ENCODE measurements around the gene GUK1.

GUK1 gene

DNA sequence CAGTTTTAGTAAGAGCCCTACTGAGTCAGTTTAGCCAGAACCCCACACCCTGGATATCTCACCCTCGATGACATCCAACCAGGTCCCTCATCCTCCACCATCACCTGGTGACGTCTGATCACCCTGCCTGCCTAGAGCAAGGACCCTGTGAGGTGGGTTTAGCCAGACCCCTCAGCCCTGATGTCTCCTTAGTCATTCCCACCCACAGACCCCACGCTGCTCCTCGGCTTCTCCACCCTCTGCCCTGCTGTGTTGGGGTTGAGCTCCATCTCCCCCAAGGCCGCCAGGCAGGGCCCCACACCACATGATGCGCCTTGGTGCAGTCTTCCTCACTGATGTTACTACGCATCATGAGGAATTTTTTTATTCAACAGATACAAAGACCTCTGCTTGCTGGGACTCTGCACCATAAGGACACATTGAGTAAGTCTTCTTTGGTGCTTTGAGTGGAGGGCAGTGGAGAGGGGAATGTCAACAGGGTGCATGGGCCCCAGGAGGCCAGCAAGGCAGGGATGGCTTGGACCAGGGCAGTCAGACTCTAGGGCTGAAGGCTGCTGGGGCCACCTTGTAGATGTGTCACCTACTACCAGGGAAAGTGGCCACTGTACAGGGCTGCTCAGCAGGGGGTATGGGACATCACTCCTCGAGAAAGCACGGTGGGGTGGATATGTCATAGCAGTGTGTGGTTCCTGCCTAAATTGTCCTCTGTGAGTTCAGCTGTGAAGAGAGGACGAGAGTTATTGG, 23.9 kb downstream of the GUK1 start:
- no peak for DNase-seq

DNA sequence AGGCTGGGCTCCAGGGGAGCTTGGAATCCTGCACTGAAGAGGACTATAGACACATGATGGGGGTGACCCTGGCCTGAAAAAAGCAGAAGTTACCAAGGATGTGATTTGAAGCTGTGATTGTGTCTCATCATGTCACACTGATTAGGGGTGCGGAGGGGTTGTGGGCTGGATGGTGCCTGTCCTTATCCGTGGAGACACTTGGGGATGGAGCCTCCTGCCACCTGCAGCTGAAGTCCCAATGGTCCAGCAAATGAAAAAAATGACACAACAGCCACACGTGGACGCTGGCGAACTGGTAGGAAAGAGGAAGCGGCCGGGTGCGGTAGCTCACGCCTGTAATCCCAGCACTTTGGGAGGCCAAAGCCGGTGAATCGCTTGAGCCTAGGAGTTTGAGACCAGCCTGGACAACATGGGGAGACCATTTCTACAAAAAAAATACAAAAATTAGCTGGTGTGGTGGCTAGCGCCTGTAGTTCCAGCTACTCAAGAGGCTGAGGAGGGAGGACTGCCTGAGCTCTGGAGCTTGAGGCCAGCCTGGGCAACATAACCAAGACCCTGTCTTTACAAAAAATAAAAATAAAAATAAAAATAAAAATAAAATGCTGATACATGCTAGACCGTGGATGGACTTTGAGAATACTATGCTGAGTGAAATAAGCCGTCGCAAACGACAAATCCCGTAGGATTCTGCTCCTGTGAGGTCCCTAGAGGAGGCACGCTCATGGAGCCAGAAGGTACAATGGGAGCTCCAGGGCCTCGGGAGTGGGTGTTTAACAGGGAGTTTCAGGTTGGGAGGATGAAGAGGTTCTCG, 24.7 kb downstream of the GUK1 start:
- peak in 1 of 2 donors; percentile 30 for DNase-seq

DNA sequence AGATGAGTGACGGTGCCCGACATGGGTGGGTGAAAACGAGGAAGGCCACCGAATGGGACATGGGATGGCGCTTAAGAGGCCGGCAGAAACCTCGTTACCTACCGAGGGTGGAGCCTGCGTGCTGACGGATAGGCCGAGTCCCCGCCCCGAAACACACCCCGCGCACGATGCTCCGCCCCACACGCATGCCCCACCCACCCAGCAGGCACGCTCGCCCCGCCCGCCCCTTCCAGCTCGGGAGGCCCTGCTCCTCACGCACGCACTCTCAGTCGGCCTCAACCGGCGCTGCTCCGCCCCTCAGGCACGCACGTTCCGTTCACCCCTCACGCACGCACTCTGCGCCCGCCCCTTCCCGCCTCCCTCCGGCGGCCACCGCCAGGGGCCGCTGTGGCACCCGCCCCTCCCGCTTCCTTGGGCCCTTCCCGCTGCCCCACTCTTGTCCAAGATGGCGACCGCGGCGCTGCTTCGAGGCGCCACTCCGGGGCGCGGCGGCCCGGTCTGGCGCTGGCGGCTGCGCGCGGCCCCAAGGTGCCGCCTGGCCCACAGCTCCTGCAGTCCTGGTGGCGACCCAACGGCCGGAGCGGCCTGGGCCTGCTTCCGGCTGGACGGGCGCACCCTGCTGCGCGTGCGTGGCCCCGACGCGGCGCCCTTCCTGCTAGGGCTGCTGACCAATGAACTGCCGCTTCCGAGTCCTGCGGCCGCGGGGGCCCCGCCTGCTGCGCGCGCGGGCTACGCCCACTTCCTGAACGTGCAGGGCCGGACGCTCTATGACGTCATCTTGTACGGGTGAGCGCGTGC, 25.5 kb downstream of the GUK1 start, which contains the start of gene IBA57:
TSS of gene IBA57 (plus strand) at position 433 of the 798 bp plus-strand sequence. CDS start at position 446, 13 bp downstream.
- peak; percentile 100 for DNase-seq

DNA sequence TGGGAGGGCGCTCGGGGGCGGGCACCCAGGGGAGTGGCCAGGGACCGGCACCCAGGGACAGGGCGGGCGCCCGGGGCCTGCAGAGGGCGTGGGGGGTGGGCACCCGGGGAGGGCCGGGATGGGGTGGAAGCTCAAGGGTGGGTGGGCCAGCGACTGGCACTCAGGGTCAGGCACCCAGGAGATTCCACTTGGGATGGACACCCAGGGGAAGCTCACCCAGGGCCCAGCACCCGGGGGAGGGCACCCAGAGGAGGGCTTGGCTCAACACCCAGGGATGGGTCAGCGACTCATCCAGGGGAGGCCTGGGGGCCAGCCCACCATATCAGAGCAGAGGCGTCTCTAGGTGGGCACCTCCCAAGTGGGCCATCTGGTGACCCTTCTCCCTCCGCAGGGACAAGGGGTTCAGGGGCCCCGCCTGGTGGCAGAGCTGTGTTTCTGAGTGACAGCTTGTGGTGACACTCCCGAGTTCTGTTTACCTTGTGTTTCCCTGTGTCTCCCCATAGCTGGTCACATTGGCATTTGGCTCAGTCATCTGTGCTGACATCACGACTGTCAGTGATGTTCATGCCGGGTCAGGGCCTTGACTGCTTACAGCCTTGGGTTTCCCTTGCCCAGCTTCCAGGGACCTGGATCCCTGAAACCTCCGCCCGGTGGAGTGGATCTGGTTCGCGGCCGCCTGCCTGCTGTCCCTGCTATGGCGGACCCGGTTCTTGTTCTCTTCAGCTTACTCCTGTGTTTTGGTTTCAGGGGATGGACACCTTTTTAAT, 26.3 kb downstream of the GUK1 start:
- DNase-seq = peak; percentile 78 to 79

DNA sequence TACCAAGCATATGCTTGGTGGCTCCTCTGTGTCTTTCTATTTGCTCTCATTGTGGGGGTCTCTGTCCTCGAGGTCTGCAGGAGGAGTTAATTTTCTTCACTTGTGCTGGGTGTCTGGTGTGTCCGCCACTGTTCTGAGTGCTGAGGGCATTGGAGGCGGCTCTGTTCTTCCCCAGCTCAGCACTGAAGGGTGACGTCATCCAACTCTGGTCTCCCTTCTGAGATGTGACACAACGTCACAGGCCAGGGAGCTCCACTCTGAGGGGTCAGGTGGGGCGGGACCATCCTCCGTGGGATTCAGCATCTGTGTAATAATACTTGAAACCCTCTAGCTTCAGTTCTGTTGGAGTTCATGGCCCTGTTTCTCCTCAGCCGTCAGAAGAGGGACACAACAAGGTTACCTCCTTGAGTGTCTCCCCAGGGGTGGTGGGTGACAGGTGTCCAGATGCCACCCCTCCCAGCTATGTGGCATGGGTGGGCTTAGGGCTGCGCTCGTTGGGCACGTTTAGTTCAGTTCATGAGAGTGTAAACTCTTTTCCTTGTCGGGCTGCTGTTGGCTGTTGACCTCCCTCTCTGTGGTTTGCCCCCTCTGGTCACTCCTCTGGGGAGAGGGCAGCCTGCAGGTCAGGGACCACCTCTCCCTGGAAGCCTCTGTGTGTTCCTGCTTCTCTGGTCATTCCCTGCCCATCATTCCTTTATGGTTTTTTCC, 28.6 kb downstream of the GUK1 start:
- DNase-seq = no peak

DNA sequence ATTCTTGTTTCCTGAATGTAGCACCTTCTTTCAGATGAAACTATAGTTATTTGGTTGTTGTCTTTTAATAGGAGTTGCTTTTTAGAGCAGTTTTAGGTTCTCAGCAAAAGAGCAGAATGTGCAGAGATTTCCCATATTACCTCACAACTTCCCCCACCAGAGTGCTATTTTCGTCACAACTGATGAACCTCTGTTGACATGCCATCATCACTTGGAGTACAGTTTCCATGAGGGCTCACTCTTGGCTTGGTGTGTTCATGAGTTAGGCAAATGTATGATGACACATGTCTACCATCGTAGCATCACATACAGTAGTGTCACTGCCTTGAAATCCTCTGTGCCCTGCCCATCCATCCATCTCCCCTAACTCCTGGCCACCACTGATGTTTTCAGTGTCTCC, 29.3 kb downstream of the GUK1 start:
- no peak for DNase-seq

DNA sequence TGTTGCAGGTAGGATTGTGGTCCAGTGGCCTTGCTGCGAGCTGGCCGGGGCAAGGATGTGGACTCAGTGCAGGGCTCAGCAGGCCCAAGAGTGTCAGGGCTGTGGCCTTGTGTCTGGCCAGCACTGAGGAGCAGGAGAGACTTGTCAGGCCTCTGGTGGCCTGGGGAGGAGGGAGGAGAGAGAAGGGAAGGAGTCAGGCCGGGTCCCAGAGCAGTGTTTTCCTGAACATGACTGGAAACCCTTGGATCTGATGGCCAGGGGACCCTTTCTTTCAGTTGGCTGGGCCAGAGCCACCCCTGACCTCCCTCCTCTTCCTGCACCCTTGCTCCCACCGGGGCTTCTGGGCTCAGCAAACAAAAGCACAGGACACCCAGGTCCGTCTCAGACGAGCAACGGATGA, 30.6 kb downstream of the GUK1 start:
- no peak for DNase-seq

DNA sequence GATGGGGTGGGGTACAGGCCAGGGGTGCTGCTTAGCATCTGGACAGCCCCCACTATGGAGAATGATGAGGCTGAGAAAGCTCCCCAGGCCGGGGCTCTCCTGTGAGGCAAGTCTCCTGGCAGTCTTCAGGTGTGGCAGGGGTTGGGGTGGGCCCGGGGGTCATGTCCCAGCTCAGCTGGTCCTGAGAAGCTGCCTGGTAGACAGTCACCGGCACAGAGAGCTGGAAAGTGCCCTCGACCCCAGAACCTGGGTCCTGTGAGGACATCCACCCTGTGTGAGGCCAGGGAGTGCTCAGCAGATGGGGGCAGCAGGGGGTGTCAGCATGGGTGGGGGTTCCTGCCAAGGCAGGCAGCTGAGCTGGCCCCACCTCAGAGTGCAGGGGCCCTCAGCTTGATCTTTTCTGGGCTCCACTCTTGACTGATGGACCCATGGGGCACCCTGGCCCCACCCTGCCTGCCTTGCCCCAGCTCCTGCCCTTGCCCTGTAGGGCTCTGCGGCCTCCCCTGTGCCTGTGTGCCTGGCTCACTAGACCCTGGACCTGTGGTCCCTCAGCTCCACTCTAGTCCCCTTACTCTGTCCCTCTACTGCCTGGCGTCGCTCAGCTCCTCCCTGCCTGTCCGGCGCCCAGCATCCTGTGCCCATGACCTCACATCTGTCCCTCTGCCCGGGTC, 31.3 kb downstream of the GUK1 start:
- no peak for DNase-seq

DNA sequence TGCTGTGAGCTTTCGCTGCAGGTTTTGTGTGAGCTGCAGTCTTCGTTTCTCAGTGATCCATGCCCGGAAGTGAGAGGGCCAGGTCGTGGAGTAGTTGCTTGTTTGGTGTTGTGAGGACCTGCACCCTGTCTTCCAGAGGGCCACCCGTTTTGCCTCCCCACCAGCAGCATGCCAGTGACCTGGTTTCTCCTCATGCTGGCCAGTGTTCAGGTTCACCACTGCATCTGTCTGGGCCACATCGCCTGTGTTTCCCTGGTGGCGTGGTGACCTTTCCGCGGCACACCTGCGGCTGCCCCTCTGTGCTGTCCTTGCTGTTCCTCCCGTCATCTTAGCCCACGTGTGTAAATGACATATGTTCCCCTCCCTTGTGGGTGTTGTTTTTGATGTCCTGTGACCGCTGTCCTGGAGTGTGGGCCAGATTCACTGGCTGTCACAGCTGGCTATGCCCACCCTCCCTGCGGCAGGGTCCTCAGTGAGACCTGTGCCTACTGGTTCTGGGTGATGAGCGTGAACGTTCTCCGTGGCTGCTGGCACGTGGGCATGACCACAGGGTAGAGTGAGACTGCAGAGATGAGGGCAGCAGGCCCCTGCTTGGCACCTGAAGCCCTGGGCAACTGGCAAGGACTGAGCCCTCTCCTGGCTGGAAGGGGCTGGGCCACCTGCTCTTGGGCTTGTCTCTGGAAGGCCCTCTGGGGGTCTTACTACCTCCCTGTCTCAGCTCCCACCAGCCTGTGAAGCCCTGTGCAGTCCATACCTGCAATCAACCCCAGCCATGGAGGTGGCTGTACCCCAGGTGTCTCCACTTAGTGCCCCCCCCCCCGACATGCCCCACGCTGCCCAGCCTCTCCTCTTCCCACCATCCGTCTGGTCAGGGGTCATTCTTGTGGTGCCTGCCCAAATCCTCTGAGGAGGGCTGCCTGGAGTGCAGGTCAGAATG, 32.8 kb downstream of the GUK1 start:
- DNase-seq = no peak

DNA sequence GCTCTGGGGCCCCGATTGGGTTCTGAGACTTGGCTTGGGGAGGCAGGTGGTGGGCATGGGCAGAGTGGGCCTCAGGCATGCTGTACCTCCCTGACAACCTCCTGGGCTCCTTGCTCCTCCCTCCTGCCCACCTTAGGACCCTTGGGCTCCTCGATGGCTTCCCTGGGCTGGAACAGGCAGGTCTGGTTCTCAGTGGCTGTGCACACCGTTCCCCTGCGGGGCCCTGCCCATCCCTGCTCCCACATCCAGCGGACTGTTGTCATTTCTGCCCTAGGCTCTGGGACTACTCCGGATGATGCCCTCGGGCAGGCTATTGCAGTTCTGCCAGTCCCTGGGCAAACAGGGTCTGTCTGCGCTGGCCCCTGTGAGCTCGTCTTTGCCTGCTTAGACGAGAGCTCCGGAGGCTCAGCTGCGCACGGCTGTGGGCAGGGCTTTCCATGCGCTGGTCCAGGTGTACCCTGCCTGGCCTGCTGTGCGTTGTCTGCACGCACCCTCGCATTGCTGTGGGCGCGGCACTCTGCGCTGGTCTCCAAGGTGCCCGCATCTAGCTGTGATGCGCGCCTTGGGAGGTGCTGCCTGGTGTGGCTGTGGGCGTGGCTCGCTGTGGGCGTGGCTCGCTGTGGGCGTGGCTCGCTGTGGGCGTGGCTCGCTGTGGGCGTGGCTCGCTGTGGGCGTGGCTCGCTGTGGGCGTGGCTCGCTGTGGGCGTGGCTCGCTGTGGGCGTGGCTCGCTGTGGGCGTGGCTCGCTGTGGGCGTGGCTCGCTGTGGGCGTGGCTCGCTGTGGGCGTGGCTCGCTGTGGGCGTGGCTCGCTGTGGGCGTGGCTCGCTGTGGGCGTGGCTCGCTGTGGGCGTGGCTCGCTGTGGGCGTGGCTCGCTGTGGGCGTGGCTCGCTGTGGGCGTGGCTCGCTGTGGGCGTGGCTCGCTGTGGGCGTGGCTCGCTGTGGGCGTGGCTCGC, 33.7 kb downstream of the GUK1 start:
- DNase-seq = peak in 1 of 2 donors; percentile 50

DNA sequence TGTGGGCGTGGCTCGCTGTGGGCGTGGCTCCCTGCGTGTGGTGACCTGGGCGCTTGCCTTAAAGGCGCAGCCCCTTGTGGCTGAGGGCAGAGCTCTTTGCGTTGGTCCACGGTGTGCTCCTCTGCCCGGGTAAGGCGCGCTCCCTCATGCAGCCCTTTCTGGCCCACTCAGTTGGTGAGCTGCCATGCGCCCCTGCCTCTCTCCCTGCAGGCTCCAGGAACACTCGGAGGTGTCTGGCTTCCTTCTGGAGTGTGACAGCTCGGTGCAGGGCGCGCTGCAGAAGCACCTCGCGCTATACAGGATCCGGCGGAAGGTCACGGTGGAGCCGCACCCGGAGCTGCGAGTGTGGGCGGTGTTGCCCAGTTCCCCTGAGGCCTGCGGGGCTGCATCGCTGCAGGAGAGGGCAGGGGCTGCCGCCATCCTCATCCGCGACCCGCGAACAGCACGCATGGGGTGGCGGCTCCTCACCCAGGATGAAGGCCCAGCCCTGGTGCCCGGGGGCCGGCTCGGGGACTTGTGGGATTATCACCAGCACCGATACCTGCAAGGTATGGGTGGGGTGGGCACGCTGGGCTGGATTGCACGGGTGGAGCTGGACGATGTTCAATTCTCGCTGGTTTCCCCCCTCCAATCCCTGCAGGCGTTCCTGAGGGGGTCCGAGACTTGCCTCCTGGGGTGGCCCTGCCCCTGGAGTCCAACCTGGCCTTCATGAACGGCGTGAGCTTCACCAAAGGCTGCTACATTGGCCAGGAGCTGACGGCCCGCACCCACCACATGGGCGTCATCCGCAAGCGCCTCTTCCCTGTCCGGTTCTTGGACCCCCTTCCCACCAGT, 34.6 kb downstream of the GUK1 start:
- DNase-seq = peak; percentile 37 to 59

DNA sequence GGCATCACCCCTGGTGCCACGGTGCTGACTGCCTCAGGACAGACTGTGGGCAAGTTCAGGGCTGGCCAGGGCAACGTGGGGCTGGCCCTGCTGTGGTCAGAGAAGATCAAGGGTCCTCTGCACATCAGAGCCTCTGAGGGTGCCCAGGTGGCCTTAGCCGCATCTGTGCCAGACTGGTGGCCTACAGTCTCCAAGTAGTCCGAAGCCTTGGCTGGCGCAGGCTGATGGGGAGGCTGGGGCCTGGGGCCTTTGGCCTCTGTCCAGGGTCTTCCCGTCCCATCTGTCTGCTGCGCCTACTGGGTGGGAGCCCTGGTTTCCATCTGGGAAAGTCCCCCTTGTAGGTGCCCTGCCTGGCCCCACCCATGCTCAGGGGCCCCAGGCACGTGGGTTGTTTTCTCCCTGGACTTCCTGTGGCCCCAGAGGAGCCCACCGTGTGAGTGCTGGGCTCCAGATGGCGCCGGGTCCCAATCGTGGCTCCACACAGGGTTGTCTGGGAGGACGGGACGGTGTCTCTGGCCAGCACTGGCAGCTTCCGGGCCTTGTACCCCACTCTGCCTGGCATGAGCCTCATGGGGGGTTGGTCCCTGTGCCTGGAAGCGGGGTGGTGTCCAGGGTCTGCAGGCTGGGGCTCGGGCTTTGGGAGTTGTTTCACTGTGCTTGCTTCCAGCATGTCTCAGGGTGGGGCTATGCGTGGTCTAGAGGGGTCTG, 35.4 kb downstream of the GUK1 start:
- DNase-seq = no peak

DNA sequence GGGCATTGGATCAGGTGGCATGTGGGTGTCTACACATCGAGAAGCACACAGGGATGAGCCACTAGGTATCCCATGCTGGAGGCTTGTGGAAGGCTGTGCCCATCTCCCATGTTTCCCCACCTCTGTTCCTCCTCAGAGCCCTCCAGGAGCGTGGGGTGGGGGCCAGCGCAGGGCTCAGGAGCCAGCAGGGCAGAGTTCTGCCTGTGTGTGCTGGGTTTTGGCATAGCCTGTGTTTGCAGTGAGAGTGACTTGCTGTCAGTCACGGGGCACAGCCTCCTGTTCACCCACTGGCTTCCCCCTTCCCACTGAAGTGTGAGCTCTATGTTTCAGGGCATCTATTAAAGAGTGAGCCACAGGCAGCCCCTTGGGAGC, 35.9 kb downstream of the GUK1 start:
- no peak for DNase-seq

DNA sequence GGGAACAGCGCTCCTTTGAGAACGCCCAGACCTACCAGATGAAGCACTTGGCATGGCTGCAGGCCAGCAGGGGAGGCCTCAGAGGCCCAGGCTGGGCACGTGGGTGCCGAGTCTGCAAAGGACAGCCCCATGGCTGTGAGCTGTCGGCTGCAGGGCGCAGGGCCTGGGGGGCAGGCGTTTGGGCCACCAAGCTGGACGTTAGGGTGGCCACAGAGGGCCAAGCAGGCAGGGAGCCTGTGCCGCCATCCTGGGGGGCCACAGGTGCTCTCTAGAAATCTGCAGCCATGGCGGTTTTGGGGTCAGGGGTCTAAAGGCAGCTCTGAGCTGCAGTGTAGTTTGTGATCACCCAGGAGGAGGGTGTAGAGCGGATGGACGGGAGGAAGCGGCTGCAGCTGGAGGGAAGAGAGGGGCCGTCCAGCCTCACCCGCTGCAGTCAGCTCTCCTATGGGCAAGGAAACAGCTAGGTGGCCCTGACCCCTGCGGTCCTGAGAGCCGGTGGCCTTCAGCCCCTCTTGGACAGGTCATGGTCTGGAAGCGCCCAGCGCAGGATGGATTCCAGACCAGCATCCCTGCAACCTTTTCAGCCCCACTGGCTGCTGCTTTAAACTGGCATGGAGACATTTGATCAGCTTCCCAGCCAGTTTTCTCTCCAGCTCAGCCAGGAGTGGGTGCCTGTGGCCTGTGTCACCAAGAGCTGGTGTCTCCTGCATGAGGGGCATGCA, 36.5 kb downstream of the GUK1 start:
- no peak for DNase-seq

DNA sequence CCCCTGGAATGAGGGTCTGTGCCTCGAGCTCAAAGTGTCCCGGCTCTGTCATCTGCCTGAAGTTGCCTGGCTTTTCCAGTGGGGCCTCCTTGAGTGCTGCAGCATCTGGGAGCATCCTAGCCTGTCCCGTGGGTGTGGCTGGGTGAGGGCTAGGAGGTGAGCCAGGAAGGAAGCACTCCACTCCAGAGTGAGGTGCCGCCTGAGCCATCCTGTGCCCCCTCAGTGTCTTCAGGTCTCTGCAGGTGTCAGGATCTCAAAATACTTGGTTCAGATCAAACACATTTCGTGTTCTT, 37.0 kb downstream of the GUK1 start:
- DNase-seq = no peak

DNA sequence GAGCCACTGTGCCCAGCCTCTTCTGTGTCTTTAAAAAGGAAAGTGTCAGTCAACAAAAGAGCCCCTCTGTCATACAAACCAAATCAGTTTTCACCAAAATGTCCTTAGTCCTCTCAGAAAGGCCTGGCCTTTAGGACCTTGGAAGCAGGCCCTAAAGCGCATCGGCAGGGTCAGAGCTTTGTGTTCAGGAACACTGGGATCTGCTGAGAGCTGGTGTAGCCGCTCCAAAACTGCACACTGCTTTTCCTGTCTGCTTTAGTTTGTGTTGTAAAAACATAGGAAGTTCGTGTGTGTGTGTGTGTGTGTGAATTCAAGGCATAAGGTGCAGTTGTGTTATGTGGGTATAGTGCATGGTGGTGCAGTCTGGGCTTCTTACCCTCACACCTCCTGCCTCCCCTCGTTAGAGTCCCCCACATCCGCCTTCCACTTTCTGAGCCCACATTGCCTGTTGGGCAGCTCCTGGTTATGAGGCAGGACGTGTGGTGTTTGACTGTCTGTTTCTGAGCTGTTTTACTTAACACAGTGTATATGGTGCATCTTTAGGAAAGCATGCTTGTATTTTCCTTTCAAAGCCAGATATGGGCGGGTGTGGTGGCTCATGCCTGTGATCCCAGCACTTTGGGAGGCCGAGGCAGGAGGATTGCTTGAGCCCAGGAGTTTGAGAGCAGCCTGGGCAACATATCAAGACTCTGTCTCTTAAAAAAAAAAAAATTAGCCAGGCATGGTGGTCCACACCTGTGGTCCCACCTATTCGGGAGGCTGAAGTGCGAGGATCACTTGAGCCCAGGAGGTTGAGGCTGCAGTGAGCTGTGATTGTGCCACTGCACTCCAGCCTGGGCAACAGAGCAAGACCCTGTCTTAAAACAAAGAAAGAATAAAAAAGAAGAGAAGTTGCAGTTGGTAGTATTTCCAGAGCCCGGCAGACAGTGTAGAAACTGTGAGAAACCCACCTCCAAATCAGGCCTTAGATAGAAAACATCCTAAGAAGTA, 37.9 kb downstream of the GUK1 start:
- no peak for DNase-seq

Measured in CD4-positive, alpha-beta T cell treated with Interferon alpha-2 for 1 hour (primary cell).